SK-N-MC (cell line): ENCODE data around the gene ADIRF.

Experiments used
- EZH2 ChIP-seq: fragments of 200-600 bp; sonication (generic); IDR thresholded peaks from one replicate; pipeline ENCODE4 v1.6.1; 2017; ENCODE audit warnings: antibody characterized with exemption
- FOXP2 ChIP-seq: optimal IDR thresholded peaks from 2 replicates; pipeline ENCODE3; 2011; ENCODE audit warnings: mild to moderate bottlenecking, moderate library complexity; ENCODE audit not compliant: insufficient read depth; ENCODE audit errors: extremely low read length, control extremely low read depth
- POLR2AphosphoS5 ChIP-seq: IDR thresholded peaks from 2 replicates; pipeline ENCODE4 v1.6.1; 2012; ENCODE audit warnings: mild to moderate bottlenecking, low read depth, low read length, borderline replicate concordance

GRCh38 chr10:87000491-87000890 is 32.2 kb downstream of the ADIRF start:
- TF ChIP-seq EZH2 (no peak), POLR2AphosphoS5 (no peak), FOXP2 (no peak)
